Keratinocyte (primary cell): Measurements from ENCODE around the gene ADD2.

ENCODE experiments used
- CTCF ChIP-seq, 3 experiments: IDR thresholded peaks in 1 of 3; conservative IDR thresholded peaks in 1 of 3; optimal IDR thresholded peaks in 1 of 3; 2 replicates in 2 of 3; 3 replicates in 1 of 3; pipeline versions ENCODE3 to v1.5.1; 2011; ENCODE audit warnings: low read length in 3 of 3, mild to moderate bottlenecking in 3 of 3, moderate library complexity in 2 of 3, control low read depth in 1 of 3, inconsistent platforms in 1 of 3; ENCODE audit not compliant: insufficient read depth in 2 of 3; ENCODE audit errors: extremely low read depth in 1 of 3
- EZH2 ChIP-seq: IDR thresholded peaks from one replicate; pipeline ENCODE4 v1.6.1; 2012; ENCODE audit warnings: inconsistent platforms, mild to moderate bottlenecking, low read length, moderate library complexity

GRCh38 chr2:70745276-70745825, 22.6 kb downstream of the ADD2 start:
- no peak for TF ChIP-seq CTCF (optimal IDR thresholded peaks at IDR 0.05 in 1 of 3, IDR thresholded peaks at IDR 0.05 in 1 of 3, conservative IDR thresholded peaks at IDR 0.05 in 1 of 3; ENCODE audit: extremely low read depth in 1 of 3, insufficient read depth in 2 of 3, low read length in 3 of 3)
- no peak for TF ChIP-seq EZH2
